IgD-negative memory B cell (primary cell): ENCODE results near the gene CCNF. TPM values are rescaled to one million over a fixed set of nuclear protein-coding genes. Genes with fewer than 3 reads are reported as not detected.

Experiments
- H3K27ac Mint-ChIP-seq, 3 donors: one replicate each; pipeline ENCODE4 v1.8.0; 2020 to 2022; ENCODE audit warnings: mild to moderate bottlenecking in 3 of 3, mixed read lengths in 3 of 3, moderate library complexity in 1 of 3
- H3K27me3 Mint-ChIP-seq: one replicate; pipeline ENCODE4 v1.8.0; 2021; ENCODE audit warnings: mixed read lengths
- H3K36me3 Mint-ChIP-seq: one replicate; pipeline ENCODE4 v1.8.0; 2020; ENCODE audit warnings: mild to moderate bottlenecking, mixed read lengths
- H3K4me1 Mint-ChIP-seq, 3 donors: one replicate each; pipeline ENCODE4 v1.8.0; 2020 to 2022; ENCODE audit warnings: mixed read lengths in 3 of 3, mild to moderate bottlenecking in 1 of 3
- H3K4me3 Mint-ChIP-seq, 4 donors: one replicate each; pipeline ENCODE4 v1.8.0; 2020 to 2022; ENCODE audit warnings: mild to moderate bottlenecking in 4 of 4, mixed read lengths in 4 of 4, moderate library complexity in 3 of 4
- H3K9me3 Mint-ChIP-seq, 3 donors: one replicate each; pipeline ENCODE4 v1.8.0; 2020 to 2021; ENCODE audit warnings: mixed read lengths in 3 of 3, mild to moderate bottlenecking in 1 of 3
- polyA plus RNA-seq: library from polyadenylated mRNA; unstranded; fragments of 300-500 nt; fragmentation: Illumina TruSeq; gene quantifications from one replicate; pipeline ENCODE4 v1.2.3, GENCODE V29; 2021

Gene CCNF
- polyA plus RNA-seq, 1 donor from 2014 or later, result 5.6 TPM

- no peaks in the 10 kb centered on the region for H3K27me3 Mint-ChIP-seq
- H3K4me3 Mint-ChIP-seq, result peak overlapping the region; percentile 60 to 94 (median 88)
- peak overlapping the region in 1 of 3 donors; percentile 65 for H3K27ac Mint-ChIP-seq
- no peaks in the 10 kb centered on the region for H3K9me3 Mint-ChIP-seq
- no peaks in the 10 kb centered on the region for H3K36me3 Mint-ChIP-seq
- peaks cover 0 to 4% (median 3%) of the 10 kb centered on the region in 3 donors for H3K4me1 Mint-ChIP-seq
Observed at GRCh38 chr16:2458887-2459646, 29.8 kb downstream of the CCNF start.

- peak within 1 kb of the TSS in 1 of 3 donors; percentile 65 for H3K27ac Mint-ChIP-seq
- H3K36me3 Mint-ChIP-seq, result no peaks in the 10 kb centered on the region
- H3K9me3 Mint-ChIP-seq, result no peaks in the 10 kb centered on the region
- no peaks in the 10 kb centered on the region for H3K27me3 Mint-ChIP-seq
- peaks cover 0 to 4% (median 3%) of the 10 kb centered on the region in 3 donors for H3K4me1 Mint-ChIP-seq
- peak within 1 kb of the TSS; percentile 60 to 94 (median 88) for H3K4me3 Mint-ChIP-seq
Observed at GRCh38 chr16:2459647-2460390, 30.6 kb downstream of the CCNF start, which contains the start of gene TEDC2. TEDC2 (plus strand) TSS chr16:2460109; CDS start chr16:2460145, 36 bp downstream.

GRCh38 chr16:2460391-2460713 lies 31.1 kb downstream of the CCNF start:
- no peaks in the 10 kb centered on the region for H3K36me3 Mint-ChIP-seq
- no peaks in the 10 kb centered on the region for H3K27me3 Mint-ChIP-seq
- H3K9me3 Mint-ChIP-seq, result no peaks in the 10 kb centered on the region
- peaks cover 0 to 4% (median 3%) of the 10 kb centered on the region in 3 donors for H3K4me1 Mint-ChIP-seq
- H3K27ac Mint-ChIP-seq, result no peak overlapping the region
- peak overlapping the region in 1 of 4 donors; percentile 41 for H3K4me3 Mint-ChIP-seq

GRCh38 chr16:2460916-2461315 lies 31.7 kb downstream of the CCNF start:
- H3K4me1 Mint-ChIP-seq, result peaks cover 0 to 4% (median 3%) of the 10 kb centered on the region in 3 donors
- no peaks in the 10 kb centered on the region for H3K9me3 Mint-ChIP-seq
- H3K27ac Mint-ChIP-seq, result no peak overlapping the region
- no peaks in the 10 kb centered on the region for H3K36me3 Mint-ChIP-seq
- no peaks in the 10 kb centered on the region for H3K27me3 Mint-ChIP-seq
- H3K4me3 Mint-ChIP-seq, result no peak overlapping the region

- H3K36me3 Mint-ChIP-seq, result no peaks in the 10 kb centered on the region
- H3K9me3 Mint-ChIP-seq, result no peaks in the 10 kb centered on the region
- H3K27me3 Mint-ChIP-seq, result no peaks in the 10 kb centered on the region
- no peak overlapping the region for H3K27ac Mint-ChIP-seq
- H3K4me1 Mint-ChIP-seq, result peaks cover 0 to 5% (median 3%) of the 10 kb centered on the region in 3 donors
- H3K4me3 Mint-ChIP-seq, result no peak overlapping the region
Observed at GRCh38 chr16:2462031-2462866, 33.0 kb downstream of the CCNF start.

GRCh38 chr16:2464333-2464732 lies 35.1 kb downstream of the CCNF start:
- Mint-ChIP-seq H3K36me3 (no peaks in the 10 kb centered on the region), H3K9me3 (no peaks in the 10 kb centered on the region), H3K27me3 (peaks cover 7% of the 10 kb centered on the region), H3K4me3 (peak overlapping the region in 2 of 4 donors; percentile 41 to 60), H3K27ac (no peak overlapping the region), H3K4me1 (peaks cover 0 to 7% (median 7%) of the 10 kb centered on the region in 3 donors)

- peak overlapping the region in 2 of 3 donors; percentile 31 to 79 for H3K27ac Mint-ChIP-seq
- no peaks in the 10 kb centered on the region for H3K36me3 Mint-ChIP-seq
- H3K4me1 Mint-ChIP-seq, result peaks cover 6 to 11% (median 8%) of the 10 kb centered on the region in 3 donors
- no peaks in the 10 kb centered on the region for H3K9me3 Mint-ChIP-seq
- peak overlapping the region in 1 of 4 donors; percentile 38 for H3K4me3 Mint-ChIP-seq
- peaks cover 19% of the 10 kb centered on the region for H3K27me3 Mint-ChIP-seq
Observed at GRCh38 chr16:2465653-2466415, 36.6 kb downstream of the CCNF start.

- H3K4me1 Mint-ChIP-seq, result peaks cover 6 to 11% (median 8%) of the 10 kb centered on the region in 3 donors
- no peaks in the 10 kb centered on the region for H3K9me3 Mint-ChIP-seq
- H3K27me3 Mint-ChIP-seq, result peaks cover 19% of the 10 kb centered on the region
- no peaks in the 10 kb centered on the region for H3K36me3 Mint-ChIP-seq
- H3K27ac Mint-ChIP-seq, result peak overlapping the region in 1 of 3 donors; percentile 67
- peak overlapping the region in 2 of 4 donors; percentile 34 to 81 for H3K4me3 Mint-ChIP-seq
Observed at GRCh38 chr16:2466667-2467527, 37.6 kb downstream of the CCNF start.

GRCh38 chr16:2467528-2468232 lies 38.4 kb downstream of the CCNF start:
- Mint-ChIP-seq H3K36me3 (no peaks in the 10 kb centered on the region), H3K4me1 (peaks cover 6 to 11% (median 8%) of the 10 kb centered on the region in 3 donors), H3K27ac (peak overlapping the region in 1 of 3 donors; percentile 67), H3K27me3 (peaks cover 21% of the 10 kb centered on the region), H3K4me3 (peak overlapping the region in 2 of 4 donors; percentile 81 to 87), H3K9me3 (no peaks in the 10 kb centered on the region)

GRCh38 chr16:2468233-2468724 lies 39.0 kb downstream of the CCNF start:
- H3K4me3 Mint-ChIP-seq, result peak overlapping the region; percentile 21 to 87 (median 63)
- H3K9me3 Mint-ChIP-seq, result no peaks in the 10 kb centered on the region
- peak overlapping the region in 1 of 3 donors; percentile 25 for H3K27ac Mint-ChIP-seq

GRCh38 chr16:2468725-2469398 lies 39.6 kb downstream of the CCNF start:
- H3K4me1 Mint-ChIP-seq, result peaks cover 6 to 15% (median 8%) of the 10 kb centered on the region in 3 donors
- H3K4me3 Mint-ChIP-seq, result peak overlapping the region in 3 of 4 donors; percentile 45 to 87 (median 81)
- no peak overlapping the region for H3K27ac Mint-ChIP-seq
- no peaks in the 10 kb centered on the region for H3K36me3 Mint-ChIP-seq
- H3K27me3 Mint-ChIP-seq, result peaks cover 29% of the 10 kb centered on the region
- no peaks in the 10 kb centered on the region for H3K9me3 Mint-ChIP-seq

More at GRCh38 chr16:2468233-2468724, 39.0 kb downstream of the CCNF start:
- H3K36me3 Mint-ChIP-seq, result no peaks in the 10 kb centered on the region
- H3K4me1 Mint-ChIP-seq, result peaks cover 6 to 14% (median 8%) of the 10 kb centered on the region in 3 donors
- peaks cover 27% of the 10 kb centered on the region for H3K27me3 Mint-ChIP-seq
